Activated CD8-positive, alpha-beta memory T cell treated with anti-CD3 and anti-CD28 coated beads, Interleukin-2, amount 50 U/mL, for 24 hours (primary cell): Measurements from ENCODE around the gene APBA3.

Experiments
- DNase-seq: peaks from one replicate; pipeline ENCODE4 v3.0.0-alpha.2; 2020; ENCODE audit errors: extremely low read depth

The APBA3 gene

GRCh38 chr19:3788996-3789778 is 27.7 kb upstream of the APBA3 start:
- no peak for DNase-seq

- no peak for DNase-seq
These were observed 24.7 kb upstream of the APBA3 start, which contains the start of gene MATK for GRCh38 chr19:3785938-3786824. Gene MATK (minus strand): TSS chr19:3786381. CDS start chr19:3785135, 1,246 bp downstream.

- no peak for DNase-seq
These were observed 24.0 kb upstream of the APBA3 start for GRCh38 chr19:3785451-3785937.

GRCh38 chr19:3784607-3785450 is 23.3 kb upstream of the APBA3 start:
- no peak for DNase-seq

GRCh38 chr19:3783660-3784584 is 22.4 kb upstream of the APBA3 start:
- DNase-seq: no peak

- no peak for DNase-seq
These were observed 21.4 kb upstream of the APBA3 start for GRCh38 chr19:3782903-3783302.

- DNase-seq: no peak
These were observed 20.8 kb upstream of the APBA3 start for GRCh38 chr19:3782330-3782729.

GRCh38 chr19:3781603-3782002 is 20.1 kb upstream of the APBA3 start:
- no peak for DNase-seq

- no peak for DNase-seq
These were observed 19.4 kb upstream of the APBA3 start for GRCh38 chr19:3780786-3781304.

- DNase-seq: no peak
These were observed 17.6 kb upstream of the APBA3 start for GRCh38 chr19:3778899-3779723.

GRCh38 chr19:3778104-3778867 is 16.8 kb upstream of the APBA3 start:
- no peak for DNase-seq

GRCh38 chr19:3776479-3777040 is 15.1 kb upstream of the APBA3 start:
- DNase-seq: no peak

GRCh38 chr19:3775831-3776230 is 14.3 kb upstream of the APBA3 start:
- DNase-seq: no peak

GRCh38 chr19:3775374-3775711 is 13.9 kb upstream of the APBA3 start:
- DNase-seq: no peak

- DNase-seq: no peak
These were observed 13.3 kb upstream of the APBA3 start for GRCh38 chr19:3774621-3775373.

GRCh38 chr19:3773814-3774515 is 12.5 kb upstream of the APBA3 start:
- DNase-seq: no peak

- no peak for DNase-seq
These were observed 10.5 kb upstream of the APBA3 start, which contains the start of gene RAX2 for GRCh38 chr19:3771906-3772455. Gene RAX2 (minus strand): TSS chr19:3772228. CDS start chr19:3771742, 486 bp downstream.
